Neuronal stem cell (in vitro differentiated cells): ENCODE results near the gene ULK3.
A peak's percentile ranks its signal among the peaks of the same experiment; 100 is the strongest.

ENCODE experiments used
- DNase-seq: peaks from one replicate; pipeline ENCODE4 v3.0.0-alpha.2; 2013; ENCODE audit warnings: low spot score
- H2AFZ ChIP-seq: one replicate; pipeline ENCODE4 v1.6.1; 2013; ENCODE audit warnings: mild to moderate bottlenecking, low read length, inconsistent platforms
- H2AK5ac ChIP-seq: 2 replicates; pipeline ENCODE4 v1.6.1; 2013; ENCODE audit warnings: low read depth, mild to moderate bottlenecking, inconsistent platforms, low read length, moderate library complexity, mixed read lengths
- H2BK120ac ChIP-seq: 2 replicates; pipeline ENCODE4 v1.6.1; 2013; ENCODE audit warnings: low read depth, mild to moderate bottlenecking, inconsistent platforms, low read length, moderate library complexity, mixed read lengths
- H2BK12ac ChIP-seq: one replicate; pipeline ENCODE4 v1.6.1; 2013; ENCODE audit warnings: low read length, inconsistent platforms
- H2BK15ac ChIP-seq: 2 replicates; pipeline ENCODE4 v1.6.1; 2013; ENCODE audit warnings: mild to moderate bottlenecking, low read length, inconsistent platforms, mixed read lengths
- H2BK5ac ChIP-seq: one replicate; pipeline ENCODE4 v1.6.1; 2013; ENCODE audit warnings: inconsistent platforms, mild to moderate bottlenecking, low read length, moderate library complexity
- H3K14ac ChIP-seq: one replicate; pipeline ENCODE4 v1.6.1; 2013; ENCODE audit warnings: low read length, inconsistent platforms
- H3K18ac ChIP-seq: 2 replicates; pipeline ENCODE4 v1.6.1; 2013; ENCODE audit warnings: low read length, inconsistent platforms
- H3K23ac ChIP-seq: 2 replicates; pipeline ENCODE4 v1.6.1; 2013; ENCODE audit warnings: low read depth, mild to moderate bottlenecking, mixed read lengths, low read length, inconsistent platforms; ENCODE audit not compliant: poor library complexity
- H3K27ac ChIP-seq: replicated peaks from 3 replicates; pipeline ENCODE4 v1.5.1; 2013; ENCODE audit warnings: low read length, inconsistent platforms
- H3K27me3 ChIP-seq, 3 experiments: 2 replicates each; pipeline ENCODE4 v1.6.1; 2013; ENCODE audit warnings: low read length in 3 of 3, mild to moderate bottlenecking in 2 of 3, inconsistent platforms in 1 of 3, low read depth in 1 of 3, mixed read lengths in 1 of 3, moderate library complexity in 1 of 3; ENCODE audit not compliant: control insufficient read depth in 3 of 3, insufficient read depth in 3 of 3
- H3K36me3 ChIP-seq, 2 donors: replicated peaks in 1 of 2; 2 replicates each; pipeline ENCODE4 v1.6.1; 2013; ENCODE audit warnings: low read length in 2 of 2; ENCODE audit not compliant: control insufficient read depth in 2 of 2, insufficient read depth in 2 of 2
- H3K4ac ChIP-seq: 2 replicates; pipeline ENCODE4 v1.6.1; 2013; ENCODE audit warnings: inconsistent platforms, mild to moderate bottlenecking, low read length, moderate library complexity
- H3K4me1 ChIP-seq, 2 donors: 1 replicate in 1 of 2; 2 replicates in 1 of 2; pipeline ENCODE4 v1.6.1; 2013; ENCODE audit warnings: low read length in 2 of 2, low read depth in 1 of 2; ENCODE audit not compliant: control insufficient read depth in 2 of 2, insufficient read depth in 1 of 2
- H3K4me2 ChIP-seq: one replicate; pipeline ENCODE4 v1.6.1; 2013; ENCODE audit warnings: mild to moderate bottlenecking, low read length, inconsistent platforms; ENCODE audit not compliant: insufficient read depth, poor library complexity, severe bottlenecking
- H3K4me3 ChIP-seq, 2 donors: 2 replicates each; pipeline ENCODE4 v1.5.1; 2013; ENCODE audit warnings: low read length in 2 of 2, mild to moderate bottlenecking in 2 of 2, inconsistent platforms in 1 of 2, moderate library complexity in 1 of 2
- H3K79me1 ChIP-seq: one replicate; pipeline ENCODE4 v1.6.1; 2013; ENCODE audit warnings: low read depth, mild to moderate bottlenecking, inconsistent platforms, low read length, moderate library complexity
- H3K9ac ChIP-seq: one replicate; pipeline ENCODE4 v1.6.1; 2013; ENCODE audit warnings: mild to moderate bottlenecking, low read depth, low read length, inconsistent platforms; ENCODE audit not compliant: poor library complexity
- H3K9me3 ChIP-seq, 2 donors: replicated peaks in 1 of 2; 2 replicates each; pipeline versions ENCODE3 to v1.6.1; 2013; ENCODE audit warnings: low read length in 2 of 2, mild to moderate bottlenecking in 2 of 2, inconsistent platforms in 1 of 2, low read depth in 1 of 2, mixed read lengths in 1 of 2, moderate library complexity in 1 of 2; ENCODE audit not compliant: control insufficient read depth in 2 of 2, insufficient read depth in 1 of 2
- H4K8ac ChIP-seq: one replicate; pipeline ENCODE4 v1.6.1; 2013; ENCODE audit warnings: low read depth, mild to moderate bottlenecking, inconsistent platforms, low read length, moderate library complexity
- H4K91ac ChIP-seq: one replicate; pipeline ENCODE4 v1.6.1; 2013; ENCODE audit warnings: low read length, low read depth, mild to moderate bottlenecking, inconsistent platforms; ENCODE audit not compliant: poor library complexity
- WGBS, 2 donors: extraction: QIAGEN DNeasy Blood & Tissue Kit; methylation state at CpG; one replicate each; pipeline ENCODE4 v1.1.7; 2013; ENCODE audit warnings: missing lambda C conversion rate in 2 of 2, mixed read lengths in 1 of 2; ENCODE audit not compliant: insufficient read length in 2 of 2, insufficient replicate concordance in 1 of 2; ENCODE audit errors: extremely low coverage in 2 of 2; 5-methylcytosine and 5-hydroxymethylcytosine counted together

The ULK3 gene

GRCh38 chr15:74792227-74793016 lies 50.5 kb downstream of the ULK3 start:
- WGBS, 2 donors = no CpG with 5 or more reads among the region's 12 CpGs
- Histone ChIP-seq H2AFZ (no peak overlapping the region), H3K27ac (no peak overlapping the region), H3K4ac (no peak overlapping the region), H3K27me3 (no peaks in the 10 kb centered on the region), H2AK5ac (no peak overlapping the region), H2BK15ac (no peak overlapping the region), H3K4me1 (peaks cover 11 to 19% of the 10 kb centered on the region in 2 donors), H3K36me3 (peaks cover 3 to 15% of the 10 kb centered on the region in 2 donors), H2BK5ac (no peak overlapping the region), H3K4me2 (no peak overlapping the region), H3K23ac (no peak overlapping the region), H3K18ac (no peak overlapping the region), H2BK120ac (no peak overlapping the region), H3K79me1 (peaks cover 8% of the 10 kb centered on the region), H4K91ac (no peak overlapping the region), H4K8ac (no peak overlapping the region), H3K14ac (no peak overlapping the region), H3K9ac (no peak overlapping the region), H3K4me3 (no peak overlapping the region), H3K9me3 (no peaks in the 10 kb centered on the region), H2BK12ac (no peak overlapping the region)
- no peak for DNase-seq

GRCh38 chr15:74791667-74792066 lies 51.3 kb downstream of the ULK3 start:
- Histone ChIP-seq H3K4me1 (peaks cover 11 to 20% of the 10 kb centered on the region in 2 donors), H3K27me3 (no peaks in the 10 kb centered on the region), H3K4me3 (no peak overlapping the region), H4K91ac (no peak overlapping the region), H2BK15ac (no peak overlapping the region), H3K9ac (no peak overlapping the region), H3K79me1 (peaks cover 8% of the 10 kb centered on the region), H3K18ac (no peak overlapping the region), H3K4ac (no peak overlapping the region), H2AFZ (no peak overlapping the region), H4K8ac (no peak overlapping the region), H3K14ac (no peak overlapping the region), H3K4me2 (no peak overlapping the region), H2BK12ac (no peak overlapping the region), H2BK120ac (no peak overlapping the region), H2BK5ac (no peak overlapping the region), H3K23ac (no peak overlapping the region), H3K36me3 (peaks cover 3 to 15% of the 10 kb centered on the region in 2 donors), H2AK5ac (no peak overlapping the region), H3K9me3 (no peaks in the 10 kb centered on the region), H3K27ac (no peak overlapping the region)
- WGBS, 2 donors = no CpG with 5 or more reads among the region's 7 CpGs
- no peak for DNase-seq

GRCh38 chr15:74791007-74791406 lies 51.9 kb downstream of the ULK3 start:
- Histone ChIP-seq H2BK12ac (no peak overlapping the region), H3K9me3 (no peaks in the 10 kb centered on the region), H2BK120ac (no peak overlapping the region), H3K79me1 (peaks cover 8% of the 10 kb centered on the region), H2AK5ac (no peak overlapping the region), H4K8ac (no peak overlapping the region), H3K9ac (no peak overlapping the region), H3K4ac (no peak overlapping the region), H3K27ac (no peak overlapping the region), H3K4me2 (no peak overlapping the region), H3K23ac (no peak overlapping the region), H4K91ac (no peak overlapping the region), H2BK15ac (no peak overlapping the region), H3K36me3 (peaks cover 3 to 21% of the 10 kb centered on the region in 2 donors), H2BK5ac (no peak overlapping the region), H3K4me1 (peaks cover 11 to 20% of the 10 kb centered on the region in 2 donors), H2AFZ (no peak overlapping the region), H3K27me3 (no peaks in the 10 kb centered on the region), H3K18ac (no peak overlapping the region), H3K4me3 (no peak overlapping the region), H3K14ac (no peak overlapping the region)
- WGBS, 2 donors = no CpG with 5 or more reads among the region's 1 CpG
- DNase-seq = no peak

GRCh38 chr15:74790080-74790916 lies 52.7 kb downstream of the ULK3 start:
- Histone ChIP-seq H3K36me3 (peaks cover 4 to 24% of the 10 kb centered on the region in 2 donors), H2BK5ac (peak overlapping the region; percentile 11), H3K9me3 (no peaks in the 10 kb centered on the region), H3K4me1 (peaks cover 11 to 20% of the 10 kb centered on the region in 2 donors), H2BK120ac (no peak overlapping the region), H3K14ac (no peak overlapping the region), H3K4me2 (no peak overlapping the region), H3K18ac (no peak overlapping the region), H2BK12ac (no peak overlapping the region), H2BK15ac (no peak overlapping the region), H4K8ac (no peak overlapping the region), H3K4me3 (no peak overlapping the region), H3K23ac (no peak overlapping the region), H3K27me3 (no peaks in the 10 kb centered on the region), H3K79me1 (peaks cover 8% of the 10 kb centered on the region), H3K4ac (no peak overlapping the region), H4K91ac (no peak overlapping the region), H2AK5ac (no peak overlapping the region), H2AFZ (no peak overlapping the region), H3K27ac (no peak overlapping the region), H3K9ac (no peak overlapping the region)
- DNase-seq = no peak
- no CpG with 5 or more reads among the region's 15 CpGs for WGBS, 2 donors
